NCI-H2107 (cell line): ENCODE results near the gene EVA1B.

Experiments used
- DNase-seq: peaks from one replicate; lab custom pipeline; 2025; lab: John Stamatoyannopoulos, UW

EVA1B gene

GRCh38 chr1:36345353-36345752, 21.9 kb upstream of the EVA1B start:
- DNase-seq, result no peak

DNA sequence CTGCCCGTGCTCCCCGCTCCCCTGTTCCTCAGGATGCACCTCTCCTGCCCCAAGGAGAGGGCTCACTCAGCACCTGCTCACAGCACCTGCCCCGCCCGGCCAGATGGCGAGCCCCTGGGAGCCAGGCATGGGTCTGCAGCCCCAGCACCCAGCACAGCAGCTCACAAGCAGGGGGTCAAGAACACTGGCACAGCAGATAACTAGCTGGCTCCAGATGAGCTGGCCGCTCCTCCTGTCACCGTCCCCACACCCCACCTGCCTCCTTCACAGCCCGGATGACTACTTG, 20.9 kb upstream of the EVA1B start:
- no peak for DNase-seq

GRCh38 chr1:36343651-36344394, 20.4 kb upstream of the EVA1B start:
- DNase-seq, result no peak

- no peak for DNase-seq
These were observed 19.2 kb upstream of the EVA1B start for GRCh38 chr1:36342426-36343185.

DNA sequence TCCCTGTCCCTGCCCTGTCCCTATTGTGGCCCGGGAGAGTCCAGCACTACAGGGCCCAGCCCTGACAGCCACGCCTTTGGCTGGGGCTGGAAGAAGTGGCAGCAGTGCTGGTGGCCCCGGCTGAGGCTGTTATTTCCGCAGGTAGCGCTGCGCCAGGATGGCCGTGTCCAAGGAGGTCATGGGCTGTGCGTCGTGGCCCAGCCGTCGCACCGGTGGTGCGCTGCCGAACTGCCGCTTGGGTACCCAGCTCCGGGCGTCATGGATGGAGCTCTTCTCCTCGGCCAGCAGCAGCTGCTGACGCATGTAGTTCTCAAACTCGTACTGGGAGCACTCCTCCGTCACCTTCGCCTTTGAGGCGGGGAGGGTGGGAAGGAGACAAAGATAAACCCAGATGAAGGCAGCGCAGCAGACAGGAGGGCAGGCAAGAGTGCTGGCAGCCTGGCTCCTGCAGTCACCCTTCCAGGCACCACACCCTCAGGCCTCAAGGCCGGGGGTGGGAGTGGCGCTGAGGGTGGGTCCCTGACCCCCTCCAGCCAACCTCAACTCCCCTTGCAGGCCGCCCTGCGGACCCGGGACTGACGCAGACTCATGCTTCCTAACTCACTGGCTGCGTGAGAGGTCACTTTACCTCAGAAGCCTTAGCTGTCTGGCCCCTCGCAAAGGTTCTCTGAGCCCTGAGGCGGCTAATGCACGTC, 18.3 kb upstream of the EVA1B start:
- DNase-seq, result no peak

GRCh38 chr1:36339615-36340014, 16.2 kb upstream of the EVA1B start:
- no peak for DNase-seq

- no peak for DNase-seq
These were observed 15.8 kb upstream of the EVA1B start for GRCh38 chr1:36339215-36339614.

DNA sequence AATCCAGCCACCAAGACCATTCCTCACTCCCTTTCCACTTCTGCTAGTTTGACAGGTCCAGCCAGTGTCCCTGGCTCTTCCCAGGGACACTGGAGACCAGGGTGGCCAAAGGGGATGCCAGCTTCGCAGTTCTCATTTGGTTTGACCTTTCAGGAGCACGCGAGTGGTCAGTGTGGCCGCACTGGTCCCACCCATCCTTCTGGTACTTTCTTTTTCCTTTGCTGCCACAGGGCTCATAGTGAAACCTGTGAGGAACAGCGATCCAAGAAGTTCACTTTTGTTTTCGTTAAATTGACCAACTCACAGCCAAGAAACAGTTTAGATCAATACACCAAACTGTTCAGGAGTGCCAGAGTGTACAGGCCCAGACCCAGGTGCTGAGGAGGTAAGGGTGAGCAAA, 14.4 kb upstream of the EVA1B start:
- no peak for DNase-seq

DNA sequence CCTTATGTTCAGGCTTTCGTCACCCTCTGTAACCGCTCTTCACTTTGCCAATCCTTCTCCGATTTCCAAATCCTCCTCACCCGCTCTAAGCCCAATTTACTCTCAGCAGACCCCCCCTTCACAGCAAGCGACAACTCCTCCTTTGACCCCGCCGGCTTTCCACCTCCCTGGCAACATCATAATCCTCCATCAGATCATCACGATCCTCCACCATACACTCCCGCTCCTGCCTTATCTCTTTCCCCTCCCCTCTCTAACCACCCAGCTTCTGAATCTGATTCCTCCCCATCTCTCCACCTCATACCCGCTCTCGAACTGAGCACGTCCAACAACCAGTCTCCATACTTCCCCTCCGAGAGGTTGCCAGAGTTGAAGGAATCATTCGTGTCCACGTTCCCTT, 7.5 kb upstream of the EVA1B start:
- DNase-seq, result no peak

- DNase-seq, result no peak
These were observed 6.4 kb upstream of the EVA1B start for GRCh38 chr1:36329817-36330216.

- no peak for DNase-seq
These were observed 5.3 kb upstream of the EVA1B start for GRCh38 chr1:36328713-36329112.

GRCh38 chr1:36328088-36328480, 4.6 kb upstream of the EVA1B start:
- DNase-seq, result no peak

DNA sequence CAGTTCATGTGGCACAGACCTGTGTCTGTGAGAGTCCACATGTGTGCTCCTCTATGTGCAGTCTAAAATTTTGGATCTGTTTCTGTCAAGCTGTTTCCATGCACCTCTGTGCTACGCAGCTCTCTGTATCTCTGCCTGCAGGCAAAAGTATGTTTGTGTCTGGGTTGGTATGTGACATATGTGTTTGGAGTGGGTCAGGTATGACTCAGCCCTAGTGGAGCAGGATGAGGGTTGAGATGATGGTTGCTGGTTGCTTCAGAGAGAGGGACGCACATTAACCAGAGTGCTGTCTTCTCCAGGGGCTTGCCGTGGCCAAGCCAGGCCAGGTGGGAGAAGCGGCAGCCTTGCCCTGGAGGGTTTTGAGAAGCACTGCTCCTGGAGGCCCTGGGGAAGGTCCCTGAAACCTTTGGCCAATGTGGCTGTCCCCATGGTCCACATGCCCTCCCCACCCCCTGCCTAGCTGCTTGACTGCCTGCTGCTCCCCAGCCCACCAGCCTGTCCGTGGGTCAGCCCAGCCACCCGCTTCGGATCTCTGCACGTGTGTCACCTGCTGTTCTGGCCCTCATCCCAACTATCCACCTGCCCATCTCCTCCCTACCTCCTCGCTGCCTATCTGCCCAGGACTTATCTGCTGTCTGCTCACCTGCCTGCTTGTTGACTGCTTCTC, 4.1 kb upstream of the EVA1B start:
- no peak for DNase-seq

DNA sequence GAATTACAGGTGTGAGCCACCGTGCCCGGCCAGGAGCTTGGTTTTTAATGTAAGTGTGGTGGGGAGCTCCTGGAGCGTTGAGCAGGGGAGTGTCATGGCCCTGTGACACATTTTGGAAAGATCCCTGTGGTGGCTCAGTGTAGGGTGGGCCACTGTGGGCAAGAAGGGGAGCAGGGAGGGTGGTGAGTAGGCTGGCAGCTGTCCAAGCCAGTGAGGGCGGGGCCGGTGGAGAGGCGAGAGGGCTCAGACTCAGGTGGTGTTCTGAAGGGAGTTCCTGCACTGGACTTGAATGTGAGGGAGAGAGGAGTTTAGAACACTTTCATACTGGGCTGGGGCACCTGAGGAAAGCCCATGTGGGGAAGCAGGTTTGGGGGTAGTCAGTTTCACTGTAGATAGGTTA, 3.1 kb upstream of the EVA1B start:
- DNase-seq, result no peak

DNA sequence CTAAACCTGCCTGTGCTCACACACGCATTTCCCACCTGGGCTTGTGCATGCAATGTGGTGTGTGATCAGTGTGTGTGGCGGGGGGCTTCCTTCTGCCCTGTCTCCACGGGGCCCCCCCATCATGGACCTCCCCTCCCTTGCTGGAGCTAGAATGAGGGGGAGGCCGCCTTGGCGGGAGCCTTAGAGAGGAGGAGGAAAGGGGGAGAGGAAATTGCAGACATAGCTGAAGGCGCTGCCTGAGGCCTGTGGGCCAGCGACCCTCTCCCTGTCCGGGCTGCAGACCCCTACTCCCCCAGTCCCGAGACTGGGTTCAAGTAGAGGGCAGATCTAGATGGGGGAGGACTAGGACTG, 883 bp upstream of the EVA1B start:
- DNase-seq, result no peak

DNA sequence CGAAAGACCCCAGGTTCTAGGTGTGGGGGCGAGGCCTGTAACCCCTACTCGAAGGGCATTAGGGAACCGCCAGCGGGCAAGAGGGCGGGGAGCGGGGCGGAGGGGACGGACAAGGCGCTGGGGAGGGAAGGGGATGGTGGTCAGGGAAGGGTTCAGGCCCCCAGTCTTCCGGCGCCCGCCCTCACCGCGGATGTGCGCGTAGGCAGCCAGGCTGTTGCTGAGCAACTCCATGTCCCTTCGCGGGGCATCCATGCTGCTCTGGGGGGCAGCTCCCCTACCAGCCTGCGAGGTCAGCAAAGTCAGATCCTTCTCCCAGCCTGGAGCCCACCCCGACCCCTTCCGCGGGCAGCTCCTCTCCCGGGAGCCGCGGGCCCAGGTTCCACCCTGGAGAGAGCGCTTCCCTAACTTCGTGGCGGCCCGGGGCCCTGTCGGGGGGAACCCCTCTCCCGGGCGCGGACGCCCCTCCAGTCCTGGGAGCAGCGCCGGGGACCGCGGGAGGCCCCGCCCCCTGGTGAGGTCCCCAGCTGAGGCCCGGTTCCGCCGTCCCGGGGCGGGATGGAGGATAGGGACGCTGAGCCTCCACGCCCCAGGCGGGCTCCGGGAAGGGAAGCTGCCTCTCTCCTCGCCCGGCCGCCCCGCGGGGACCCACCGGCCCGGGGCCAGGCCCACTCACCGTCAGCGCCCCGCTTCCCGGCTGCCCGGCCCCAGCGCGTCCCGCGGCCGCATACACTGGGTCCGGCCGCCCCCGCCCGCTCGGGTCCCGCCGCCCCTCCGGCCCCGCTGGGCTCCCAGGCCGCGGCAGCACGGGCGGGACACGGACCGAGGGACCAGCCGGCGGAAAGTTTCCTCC, 434 bp downstream of the EVA1B start:
- no peak for DNase-seq

- DNase-seq, result no peak
These were observed 1.2 kb downstream of the EVA1B start for GRCh38 chr1:36322041-36322785.

DNA sequence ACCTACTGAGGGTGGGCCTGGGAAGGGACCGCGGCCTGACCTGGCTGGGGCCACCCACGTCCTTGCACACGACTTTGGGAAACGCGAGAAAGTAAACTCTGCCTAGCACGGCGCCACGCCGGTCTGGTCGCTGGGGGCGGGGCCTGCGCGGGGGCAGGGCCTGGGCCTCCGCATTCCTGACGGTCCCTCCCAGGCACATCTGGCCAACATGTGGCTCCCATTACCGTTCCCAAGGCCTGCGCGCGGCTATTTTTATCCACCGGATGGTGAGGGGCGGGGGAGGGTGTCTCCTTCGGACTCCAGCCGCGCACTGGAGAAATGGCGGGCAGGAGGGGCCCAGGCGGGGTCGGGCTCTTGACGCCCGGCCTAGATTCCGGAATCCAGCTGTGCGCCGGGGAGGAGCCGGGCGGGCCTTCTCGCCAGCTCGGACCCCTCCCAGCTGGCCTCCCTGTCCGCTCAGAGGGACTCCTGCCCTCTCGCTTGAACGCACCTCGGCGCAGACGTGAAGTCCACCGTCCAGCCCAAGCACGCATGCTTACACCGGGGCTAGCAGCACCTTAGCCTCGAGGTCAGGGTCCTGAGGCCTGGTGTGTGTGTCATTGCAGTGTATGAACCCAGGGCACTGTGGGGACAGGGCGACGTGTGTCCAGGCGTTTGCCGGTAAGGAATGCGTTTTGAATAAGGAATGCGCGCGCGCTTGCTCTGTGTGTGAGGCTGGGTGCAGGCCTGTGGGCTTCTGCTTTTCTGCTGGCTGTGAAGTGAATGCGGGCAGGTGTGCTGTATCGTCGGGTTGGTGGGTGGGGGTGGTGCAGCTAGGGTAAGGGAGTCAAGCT, 2.1 kb downstream of the EVA1B start:
- no peak for DNase-seq

GRCh38 chr1:36320767-36321118, 2.7 kb downstream of the EVA1B start:
- DNase-seq, result no peak

DNA sequence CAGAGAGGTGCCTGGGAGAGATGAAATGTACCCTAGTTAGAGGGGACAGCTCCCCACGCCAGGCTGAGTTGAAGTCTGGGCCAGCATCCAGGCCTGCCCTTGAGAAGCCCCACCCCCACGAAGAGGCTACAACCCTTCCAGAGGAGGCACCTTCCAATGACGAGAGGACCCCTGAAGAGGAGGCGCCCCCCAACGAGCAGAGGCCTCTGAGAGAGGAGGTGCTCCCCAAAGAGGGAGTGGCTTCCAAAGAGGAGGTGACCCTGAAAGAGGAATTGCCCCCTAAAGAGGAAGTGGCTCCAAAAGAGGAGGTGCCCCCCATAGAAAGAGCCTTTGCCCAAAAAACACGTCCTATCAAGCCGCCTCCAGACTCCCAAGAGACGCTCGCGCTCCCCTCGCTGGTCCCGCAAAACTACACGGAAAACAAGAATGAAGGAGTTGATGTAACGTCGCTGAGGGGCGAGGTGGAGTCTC, 3.1 kb downstream of the EVA1B start:
- no peak for DNase-seq
